ENCODE results near the gene SMAGP.
"Not testable (repeated sequence)": the region's sequence is repeated elsewhere in the genome, so short reads cannot be mapped to it uniquely, and the experiment has no call there.

The SMAGP gene

GRCh38 chr12:51225234-51225633 lies 45.0 kb downstream of the SMAGP start:
- no CpG with 5 or more reads among the region's 4 CpGs for WGBS, 2 donors (ENCODE audit: extremely low coverage in 2 of 2, insufficient read length in 2 of 2, insufficient replicate concordance in 1 of 2)
- peaks cover 0 to 8% of the 10 kb centered on the region in 2 donors for H3K4me1 ChIP-seq (ENCODE audit: control insufficient read depth in 2 of 2, insufficient read depth in 1 of 2, low read depth in 1 of 2, low read length in 2 of 2)
- H3K27ac ChIP-seq (replicated peaks; ENCODE audit: low read length) = no peak overlapping the region

GRCh38 chr12:51224625-51225024 lies 45.6 kb downstream of the SMAGP start:
- Histone ChIP-seq H2BK5ac (ENCODE audit: low read length) (no peak overlapping the region), H3K4me3 (ENCODE audit: low read length in 2 of 2) (no peak overlapping the region), H3K36me3 (replicated peaks in 1 of 2; ENCODE audit: control insufficient read depth in 2 of 2, insufficient read depth in 2 of 2, low read length in 2 of 2) (no peaks in the 10 kb centered on the region), H3K14ac (ENCODE audit: low read length) (no peak overlapping the region), H3K79me1 (ENCODE audit: low read depth, low read length) (no peaks in the 10 kb centered on the region), H2BK120ac (ENCODE audit: low read depth, low read length) (no peak overlapping the region), H3K9ac (ENCODE audit: low read depth, low read length, poor library complexity) (no peak overlapping the region), H3K4me2 (ENCODE audit: insufficient read depth, low read length, poor library complexity, severe bottlenecking) (no peak overlapping the region), H4K8ac (ENCODE audit: low read depth, low read length) (no peak overlapping the region), H3K18ac (ENCODE audit: low read length) (no peak overlapping the region), H2BK15ac (ENCODE audit: low read length) (no peak overlapping the region), H2AK5ac (ENCODE audit: low read depth, low read length) (no peak overlapping the region), H3K23ac (ENCODE audit: low read depth, low read length, poor library complexity) (no peak overlapping the region), H3K27ac (replicated peaks; ENCODE audit: low read length) (no peak overlapping the region), H3K27me3 (ENCODE audit: control insufficient read depth in 3 of 3, insufficient read depth in 3 of 3, low read depth in 1 of 3, low read length in 3 of 3) (no peaks in the 10 kb centered on the region), H3K4me1 (ENCODE audit: control insufficient read depth in 2 of 2, insufficient read depth in 1 of 2, low read depth in 1 of 2, low read length in 2 of 2) (peaks cover 0 to 8% of the 10 kb centered on the region in 2 donors), H2AFZ (ENCODE audit: low read length) (no peak overlapping the region), H3K4ac (ENCODE audit: low read length) (no peak overlapping the region), H3K9me3 (replicated peaks in 1 of 2; ENCODE audit: control insufficient read depth in 2 of 2, insufficient read depth in 1 of 2, low read depth in 1 of 2, low read length in 2 of 2) (no peaks in the 10 kb centered on the region), H4K91ac (ENCODE audit: low read depth, low read length, poor library complexity) (no peak overlapping the region), H2BK12ac (ENCODE audit: low read length) (no peak overlapping the region)
- no CpG with 5 or more reads among the region's 3 CpGs for WGBS, 2 donors (ENCODE audit: extremely low coverage in 2 of 2, insufficient read length in 2 of 2, insufficient replicate concordance in 1 of 2)
- no peak for DNase-seq (ENCODE audit: low spot score)

More at GRCh38 chr12:51225234-51225633, 45.0 kb downstream of the SMAGP start:
- Histone ChIP-seq H3K18ac (ENCODE audit: low read length) (no peak overlapping the region), H2AFZ (ENCODE audit: low read length) (no peak overlapping the region), H4K91ac (ENCODE audit: low read depth, low read length, poor library complexity) (no peak overlapping the region), H4K8ac (ENCODE audit: low read depth, low read length) (no peak overlapping the region), H3K23ac (ENCODE audit: low read depth, low read length, poor library complexity) (no peak overlapping the region), H3K27me3 (ENCODE audit: control insufficient read depth in 3 of 3, insufficient read depth in 3 of 3, low read depth in 1 of 3, low read length in 3 of 3) (no peaks in the 10 kb centered on the region), H3K4me2 (ENCODE audit: insufficient read depth, low read length, poor library complexity, severe bottlenecking) (no peak overlapping the region), H2AK5ac (ENCODE audit: low read depth, low read length) (no peak overlapping the region), H3K36me3 (replicated peaks in 1 of 2; ENCODE audit: control insufficient read depth in 2 of 2, insufficient read depth in 2 of 2, low read length in 2 of 2) (no peaks in the 10 kb centered on the region), H3K4me3 (ENCODE audit: low read length in 2 of 2) (no peak overlapping the region), H3K9ac (ENCODE audit: low read depth, low read length, poor library complexity) (no peak overlapping the region), H3K79me1 (ENCODE audit: low read depth, low read length) (no peaks in the 10 kb centered on the region), H3K14ac (ENCODE audit: low read length) (no peak overlapping the region), H2BK120ac (ENCODE audit: low read depth, low read length) (no peak overlapping the region), H2BK5ac (ENCODE audit: low read length) (no peak overlapping the region), H3K9me3 (replicated peaks in 1 of 2; ENCODE audit: control insufficient read depth in 2 of 2, insufficient read depth in 1 of 2, low read depth in 1 of 2, low read length in 2 of 2) (no peaks in the 10 kb centered on the region), H3K4ac (ENCODE audit: low read length) (no peak overlapping the region), H2BK12ac (ENCODE audit: low read length) (no peak overlapping the region), H2BK15ac (ENCODE audit: low read length) (no peak overlapping the region)
- DNase-seq (ENCODE audit: low spot score) = no peak

GRCh38 chr12:51222461-51222860 lies 47.8 kb downstream of the SMAGP start:
- 100% methylated on average over 3 of the region's 7 CpGs; no CpG with 5 or more reads in 1 of the 2 donors for WGBS, 2 donors (ENCODE audit: extremely low coverage in 2 of 2, insufficient read length in 2 of 2, insufficient replicate concordance in 1 of 2)
- no peak overlapping the region for H3K14ac ChIP-seq (ENCODE audit: low read length)
- H2BK120ac ChIP-seq (ENCODE audit: low read depth, low read length) = no peak overlapping the region
- no peaks in the 10 kb centered on the region for H3K36me3 ChIP-seq (replicated peaks in 1 of 2; ENCODE audit: control insufficient read depth in 2 of 2, insufficient read depth in 2 of 2, low read length in 2 of 2)
- no peak for DNase-seq (ENCODE audit: low spot score)
- no peak overlapping the region for H3K27ac ChIP-seq (replicated peaks; ENCODE audit: low read length)
- H3K18ac ChIP-seq (ENCODE audit: low read length) = no peak overlapping the region
- no peaks in the 10 kb centered on the region for H3K9me3 ChIP-seq (replicated peaks in 1 of 2; ENCODE audit: control insufficient read depth in 2 of 2, insufficient read depth in 1 of 2, low read depth in 1 of 2, low read length in 2 of 2)
- H3K4me2 ChIP-seq (ENCODE audit: insufficient read depth, low read length, poor library complexity, severe bottlenecking) = no peak overlapping the region
- H3K9ac ChIP-seq (ENCODE audit: low read depth, low read length, poor library complexity) = no peak overlapping the region
- no peak overlapping the region for H3K23ac ChIP-seq (ENCODE audit: low read depth, low read length, poor library complexity)
- no peak overlapping the region for H4K91ac ChIP-seq (ENCODE audit: low read depth, low read length, poor library complexity)
- H3K4me1 ChIP-seq (ENCODE audit: control insufficient read depth in 2 of 2, insufficient read depth in 1 of 2, low read depth in 1 of 2, low read length in 2 of 2) = peaks cover 8 to 11% of the 10 kb centered on the region in 2 donors
- no peak overlapping the region for H2BK12ac ChIP-seq (ENCODE audit: low read length)
- no peak overlapping the region for H2BK15ac ChIP-seq (ENCODE audit: low read length)
- H2BK5ac ChIP-seq (ENCODE audit: low read length) = no peak overlapping the region
- H2AK5ac ChIP-seq (ENCODE audit: low read depth, low read length) = no peak overlapping the region
- no peaks in the 10 kb centered on the region for H3K79me1 ChIP-seq (ENCODE audit: low read depth, low read length)
- peaks cover 0 to 7% (median 0%) of the 10 kb centered on the region in 3 experiments for H3K27me3 ChIP-seq (ENCODE audit: control insufficient read depth in 3 of 3, insufficient read depth in 3 of 3, low read depth in 1 of 3, low read length in 3 of 3)
- H4K8ac ChIP-seq (ENCODE audit: low read depth, low read length) = no peak overlapping the region
- H2AFZ ChIP-seq (ENCODE audit: low read length) = no peak overlapping the region
- H3K4me3 ChIP-seq (ENCODE audit: low read length in 2 of 2) = no peak overlapping the region
- H3K4ac ChIP-seq (ENCODE audit: low read length) = no peak overlapping the region

GRCh38 chr12:51219857-51220256 lies 50.4 kb downstream of the SMAGP start:
- H4K91ac ChIP-seq (ENCODE audit: low read depth, low read length, poor library complexity); H2BK120ac ChIP-seq (ENCODE audit: low read depth, low read length); H3K9ac ChIP-seq (ENCODE audit: low read depth, low read length, poor library complexity); H4K8ac ChIP-seq (ENCODE audit: low read depth, low read length); H3K79me1 ChIP-seq (ENCODE audit: low read depth, low read length); H2BK15ac ChIP-seq (ENCODE audit: low read length); H2AFZ ChIP-seq (ENCODE audit: low read length); H3K9me3 ChIP-seq (replicated peaks in 1 of 2; ENCODE audit: control insufficient read depth in 2 of 2, insufficient read depth in 1 of 2, low read depth in 1 of 2, low read length in 2 of 2); DNase-seq (ENCODE audit: low spot score); H3K23ac ChIP-seq (ENCODE audit: low read depth, low read length, poor library complexity); H3K36me3 ChIP-seq (replicated peaks in 1 of 2; ENCODE audit: control insufficient read depth in 2 of 2, insufficient read depth in 2 of 2, low read length in 2 of 2); H2AK5ac ChIP-seq (ENCODE audit: low read depth, low read length); H3K4me3 ChIP-seq (ENCODE audit: low read length in 2 of 2); H2BK5ac ChIP-seq (ENCODE audit: low read length); H3K14ac ChIP-seq (ENCODE audit: low read length); H3K18ac ChIP-seq (ENCODE audit: low read length); H3K4me1 ChIP-seq (ENCODE audit: control insufficient read depth in 2 of 2, insufficient read depth in 1 of 2, low read depth in 1 of 2, low read length in 2 of 2); H2BK12ac ChIP-seq (ENCODE audit: low read length); H3K4me2 ChIP-seq (ENCODE audit: insufficient read depth, low read length, poor library complexity, severe bottlenecking); H3K27me3 ChIP-seq (ENCODE audit: control insufficient read depth in 3 of 3, insufficient read depth in 3 of 3, low read depth in 1 of 3, low read length in 3 of 3); H3K4ac ChIP-seq (ENCODE audit: low read length); H3K27ac ChIP-seq (replicated peaks; ENCODE audit: low read length): not testable (repeated sequence)
- WGBS, 2 donors (ENCODE audit: extremely low coverage in 2 of 2, insufficient read length in 2 of 2, insufficient replicate concordance in 1 of 2) = no CpG with 5 or more reads among the region's 12 CpGs

Data from neuronal stem cell (in vitro differentiated cells).